ENCODE results near the gene DPT.

DNA sequence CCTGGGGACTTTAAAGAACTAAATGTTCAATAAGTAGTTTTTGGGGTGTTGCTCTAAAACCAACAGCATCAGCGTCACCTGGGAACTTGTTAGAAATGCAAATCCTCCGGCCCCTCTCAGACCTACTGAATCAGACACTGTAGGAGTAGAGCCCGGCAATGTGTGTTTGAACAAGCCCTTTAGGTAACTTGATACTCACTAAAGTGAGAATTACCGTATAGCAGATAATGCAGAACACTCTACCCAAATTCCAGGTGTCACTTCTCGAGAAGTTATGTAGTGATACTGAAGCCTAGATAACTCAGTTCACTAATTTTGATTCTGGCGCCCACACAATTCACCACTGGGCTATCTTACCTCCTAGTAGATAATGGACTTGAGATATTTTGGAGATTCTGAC is 3.7 kb upstream of the DPT start:
- TF ChIP-seq CTCF (IDR thresholded peaks at IDR 0.05; ENCODE audit: insufficient read depth, low read depth, low read length) (no peak), EZH2 (IDR thresholded peaks at IDR 0.05; ENCODE audit: insufficient read depth, low read length) (no peak)
